HEK293 (cell line): Measurements from ENCODE around the gene ZNF593.

ENCODE experiments used
- CTCF ChIA-PET: fragments of 350-600 bp; formaldehyde crosslinking; extraction: SDS; loops from one replicate; lab custom pipeline; 2021; ENCODE audit warnings: antibody characterized with exemption; lab: Yijun Ruan, JAX
- POLR2A ChIA-PET: fragments of 300-600 bp; formaldehyde crosslinking; extraction: SDS; loops from one replicate; lab custom pipeline; 2020; ENCODE audit warnings: antibody characterized with exemption, inconsistent platforms; lab: Yijun Ruan, JAX
- H3K27ac ChIP-seq: fragments of 200-500 bp; sonication (Bioruptor generic); 2 replicates; pipeline ENCODE4 v1.5.1; 2014; ENCODE audit warnings: low read depth, low read length, control low read depth, inconsistent platforms; ENCODE audit errors: extremely low read depth
- H3K36me3 ChIP-seq, 2 experiments: fragments of 200-500 bp in 1 of 2; sonication (Bioruptor generic) in 1 of 2; 1 replicate in 1 of 2; 2 replicates in 1 of 2; pipeline ENCODE4 v1.5.1; 2014 to 2017; ENCODE audit warnings: inconsistent platforms in 2 of 2, low read length in 2 of 2; ENCODE audit not compliant: control insufficient read depth in 2 of 2, insufficient read depth in 1 of 2
- H3K4me1 ChIP-seq: fragments of 200-500 bp; sonication (Bioruptor generic); 2 replicates; pipeline ENCODE4 v1.5.1; 2014; ENCODE audit warnings: mild to moderate bottlenecking, low read length, inconsistent platforms; ENCODE audit not compliant: control insufficient read depth, insufficient read depth
- H3K4me3 ChIP-seq: 2 replicates; pipeline ENCODE4 v1.5.1; 2011; ENCODE audit warnings: low read depth, mild to moderate bottlenecking, control low read depth, low read length, moderate library complexity
- H3K9me3 ChIP-seq: fragments of 200-500 bp; sonication (Bioruptor generic); 2 replicates; pipeline ENCODE4 v1.5.1; 2014; ENCODE audit warnings: low read depth, low read length, inconsistent platforms; ENCODE audit not compliant: control insufficient read depth, insufficient read depth
- INSM2 ChIP-seq: fragments of 450-650 bp; formaldehyde crosslinking; IDR thresholded peaks from 2 replicates; pipeline ENCODE4 v1.5.1; 2016; ENCODE audit warnings: missing biosample characterization, missing genetic modification characterization
- SP7 ChIP-seq: fragments of 450-650 bp; formaldehyde crosslinking; IDR thresholded peaks from 2 replicates; pipeline ENCODE4 v1.5.1; 2016; ENCODE audit warnings: missing biosample characterization, missing genetic modification characterization
- YY2 ChIP-seq: fragments of 450-650 bp; formaldehyde crosslinking; IDR thresholded peaks from 2 replicates; pipeline ENCODE4 v1.5.1; 2016; ENCODE audit warnings: missing biosample characterization, missing genetic modification characterization
- ZBTB44 ChIP-seq: fragments of 450-650 bp; IDR thresholded peaks from 2 replicates; pipeline ENCODE4 v1.5.1; 2018; ENCODE audit warnings: missing biosample characterization, mild to moderate bottlenecking, missing genetic modification characterization
- ZNF248 ChIP-seq: fragments of 450-650 bp; formaldehyde crosslinking; IDR thresholded peaks from 2 replicates; pipeline ENCODE4 v1.5.1; 2017; ENCODE audit warnings: missing biosample characterization, missing genetic modification characterization
- ZNF335 ChIP-seq: fragments of 450-650 bp; formaldehyde crosslinking; conservative IDR thresholded peaks from 2 replicates; pipeline ENCODE4 v1.5.1; 2016; ENCODE audit warnings: missing biosample characterization, missing genetic modification characterization
- ZNF521 ChIP-seq: fragments of 450-650 bp; formaldehyde crosslinking; IDR thresholded peaks from 2 replicates; pipeline ENCODE4 v1.5.1; 2017; ENCODE audit warnings: missing biosample characterization, mild to moderate bottlenecking, missing genetic modification characterization
- ZNF549 ChIP-seq: fragments of 450-650 bp; IDR thresholded peaks from 2 replicates; pipeline ENCODE4 v1.5.1; 2018; ENCODE audit warnings: missing biosample characterization, missing genetic modification characterization, mild to moderate bottlenecking, inconsistent platforms, moderate library complexity
- ZNF600 ChIP-seq: fragments of 450-650 bp; formaldehyde crosslinking; IDR thresholded peaks from 2 replicates; pipeline ENCODE4 v1.5.1; 2016; ENCODE audit warnings: missing biosample characterization, missing genetic modification characterization
- ZNF664 ChIP-seq: fragments of 450-650 bp; formaldehyde crosslinking; IDR thresholded peaks from 2 replicates; pipeline ENCODE4 v1.5.1; 2016; ENCODE audit warnings: missing biosample characterization, missing genetic modification characterization
- ZNF76 ChIP-seq: fragments of 450-650 bp; formaldehyde crosslinking; IDR thresholded peaks from 2 replicates; pipeline ENCODE4; 2016; ENCODE audit warnings: low read depth, missing biosample characterization, missing genetic modification characterization, borderline replicate concordance
- TF ChIP-seq, protein P1 (sequence below): fragments of 450-650 bp; formaldehyde crosslinking; IDR thresholded peaks from 2 replicates; pipeline ENCODE4 v1.5.1; 2016; ENCODE audit warnings: missing biosample characterization, missing genetic modification characterization
- TF ChIP-seq, protein P2 (sequence below): fragments of 450-650 bp; formaldehyde crosslinking; IDR thresholded peaks from 2 replicates; pipeline ENCODE4 v1.5.1; 2016; ENCODE audit warnings: missing biosample characterization, missing genetic modification characterization
- TF ChIP-seq, protein P3 (sequence below): fragments of 450-650 bp; formaldehyde crosslinking; IDR thresholded peaks from 2 replicates; pipeline ENCODE4 v1.5.1; 2017; ENCODE audit warnings: missing biosample characterization, missing genetic modification characterization
- TF ChIP-seq, protein P4 (sequence below): fragments of 450-650 bp; formaldehyde crosslinking; IDR thresholded peaks from 2 replicates; pipeline ENCODE4 v1.5.1; 2016; ENCODE audit warnings: missing biosample characterization, missing genetic modification characterization

Gene ZNF593

DNA sequence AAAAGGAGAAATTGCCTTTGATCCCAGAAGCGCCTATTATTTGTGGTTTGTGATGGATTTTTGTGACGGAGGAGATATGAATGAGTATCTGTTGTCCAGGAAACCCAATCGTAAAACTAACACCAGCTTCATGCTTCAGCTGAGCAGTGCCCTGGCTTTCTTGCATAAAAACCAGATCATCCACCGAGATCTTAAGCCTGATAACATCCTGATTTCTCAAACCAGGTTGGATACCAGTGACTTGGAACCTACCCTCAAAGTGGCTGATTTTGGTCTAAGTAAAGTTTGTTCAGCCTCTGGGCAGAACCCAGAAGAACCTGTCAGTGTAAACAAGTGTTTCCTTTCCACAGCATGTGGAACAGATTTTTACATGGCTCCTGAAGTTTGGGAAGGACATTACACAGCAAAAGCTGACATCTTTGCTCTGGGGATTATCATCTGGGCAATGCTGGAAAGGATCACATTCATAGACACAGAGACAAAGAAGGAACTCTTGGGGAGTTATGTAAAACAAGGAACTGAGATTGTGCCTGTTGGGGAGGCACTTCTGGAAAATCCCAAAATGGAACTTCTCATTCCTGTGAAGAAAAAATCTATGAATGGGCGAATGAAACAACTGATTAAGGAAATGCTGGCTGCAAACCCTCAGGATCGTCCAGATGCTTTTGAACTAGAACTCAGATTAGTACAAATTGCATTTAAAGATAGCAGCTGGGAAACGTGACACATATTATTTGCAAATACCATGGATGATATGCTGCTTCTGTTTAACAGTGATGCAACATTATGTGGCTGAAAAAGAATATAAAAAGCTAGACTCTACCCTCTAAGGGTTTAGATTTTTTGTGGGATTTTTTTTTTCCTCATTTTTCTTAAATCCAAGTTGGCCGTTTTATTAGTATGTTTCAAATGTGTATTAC lies 47.6 kb upstream of the ZNF593 start:
- H3K9me3 ChIP-seq = no peaks in the 10 kb centered on the region
- POLR2A ChIA-PET = interaction anchor here (1.1 kb wide), 1 partner anchor 8 kb away, joined by 3 read pairs; no protein-coding TSS in a partner anchor
- H3K36me3 ChIP-seq = peaks cover 9 to 32% of the 10 kb centered on the region in 2 experiments; a peak in 2 of 3 replicates
- TF ChIP-seq, protein P1, sequence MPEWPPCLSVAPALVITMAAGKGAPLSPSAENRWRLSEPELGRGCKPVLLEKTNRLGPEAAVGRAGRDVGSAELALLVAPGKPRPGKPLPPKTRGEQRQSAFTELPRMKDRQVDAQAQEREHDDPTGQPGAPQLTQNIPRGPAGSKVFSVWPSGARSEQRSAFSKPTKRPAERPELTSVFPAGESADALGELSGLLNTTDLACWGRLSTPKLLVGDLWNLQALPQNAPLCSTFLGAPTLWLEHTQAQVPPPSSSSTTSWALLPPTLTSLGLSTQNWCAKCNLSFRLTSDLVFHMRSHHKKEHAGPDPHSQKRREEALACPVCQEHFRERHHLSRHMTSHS (tag by site-specific recombination) = no peak
- TF ChIP-seq ZBTB44 (0 out of 2 replicates have a peak, but pooled peaks have one; percentile 4), ZNF664 (tag by site-specific recombination) (no peak), ZNF600 (peak; percentile 46; the same call in 1 of the 2 replicates), SP7 (tag by site-specific recombination) (peak; percentile 22; the same call in 1 of the 2 replicates)
- TF ChIP-seq, protein P2, sequence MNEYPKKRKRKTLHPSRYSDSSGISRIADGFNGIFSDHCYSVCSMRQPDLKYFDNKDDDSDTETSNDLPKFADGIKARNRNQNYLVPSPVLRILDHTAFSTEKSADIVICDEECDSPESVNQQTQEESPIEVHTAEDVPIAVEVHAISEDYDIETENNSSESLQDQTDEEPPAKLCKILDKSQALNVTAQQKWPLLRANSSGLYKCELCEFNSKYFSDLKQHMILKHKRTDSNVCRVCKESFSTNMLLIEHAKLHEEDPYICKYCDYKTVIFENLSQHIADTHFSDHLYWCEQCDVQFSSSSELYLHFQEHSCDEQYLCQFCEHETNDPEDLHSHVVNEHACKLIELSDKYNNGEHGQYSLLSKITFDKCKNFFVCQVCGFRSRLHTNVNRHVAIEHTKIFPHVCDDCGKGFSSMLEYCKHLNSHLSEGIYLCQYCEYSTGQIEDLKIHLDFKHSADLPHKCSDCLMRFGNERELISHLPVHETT (tag by site-specific recombination) = 0 out of 2 replicates have a peak, but pooled peaks have one; percentile 2
- TF ChIP-seq, protein P3, sequence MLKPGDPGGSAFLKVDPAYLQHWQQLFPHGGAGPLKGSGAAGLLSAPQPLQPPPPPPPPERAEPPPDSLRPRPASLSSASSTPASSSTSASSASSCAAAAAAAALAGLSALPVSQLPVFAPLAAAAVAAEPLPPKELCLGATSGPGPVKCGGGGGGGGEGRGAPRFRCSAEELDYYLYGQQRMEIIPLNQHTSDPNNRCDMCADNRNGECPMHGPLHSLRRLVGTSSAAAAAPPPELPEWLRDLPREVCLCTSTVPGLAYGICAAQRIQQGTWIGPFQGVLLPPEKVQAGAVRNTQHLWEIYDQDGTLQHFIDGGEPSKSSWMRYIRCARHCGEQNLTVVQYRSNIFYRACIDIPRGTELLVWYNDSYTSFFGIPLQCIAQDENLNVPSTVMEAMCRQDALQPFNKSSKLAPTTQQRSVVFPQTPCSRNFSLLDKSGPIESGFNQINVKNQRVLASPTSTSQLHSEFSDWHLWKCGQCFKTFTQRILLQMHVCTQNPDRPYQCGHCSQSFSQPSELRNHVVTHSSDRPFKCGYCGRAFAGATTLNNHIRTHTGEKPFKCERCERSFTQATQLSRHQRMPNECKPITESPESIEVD (tag by site-specific recombination) = peak; percentile 42; the same call in 1 of the 2 replicates
- TF ChIP-seq, all 188 proteins: peak for 5
- CTCF ChIA-PET = interaction anchor here (0.9 to 2.9 kb wide), 9 partner anchors 9 to 226 kb away, joined by 3 to 16 read pairs (median 4); partner anchors contain the start of genes CATSPER4 and SH3BGRL3
- Histone ChIP-seq H3K4me3 (no peak overlapping the region), H3K4me1 (peaks cover 11% of the 10 kb centered on the region; the same call in 1 of the 2 replicates), H3K27ac (no peak overlapping the region)

DNA sequence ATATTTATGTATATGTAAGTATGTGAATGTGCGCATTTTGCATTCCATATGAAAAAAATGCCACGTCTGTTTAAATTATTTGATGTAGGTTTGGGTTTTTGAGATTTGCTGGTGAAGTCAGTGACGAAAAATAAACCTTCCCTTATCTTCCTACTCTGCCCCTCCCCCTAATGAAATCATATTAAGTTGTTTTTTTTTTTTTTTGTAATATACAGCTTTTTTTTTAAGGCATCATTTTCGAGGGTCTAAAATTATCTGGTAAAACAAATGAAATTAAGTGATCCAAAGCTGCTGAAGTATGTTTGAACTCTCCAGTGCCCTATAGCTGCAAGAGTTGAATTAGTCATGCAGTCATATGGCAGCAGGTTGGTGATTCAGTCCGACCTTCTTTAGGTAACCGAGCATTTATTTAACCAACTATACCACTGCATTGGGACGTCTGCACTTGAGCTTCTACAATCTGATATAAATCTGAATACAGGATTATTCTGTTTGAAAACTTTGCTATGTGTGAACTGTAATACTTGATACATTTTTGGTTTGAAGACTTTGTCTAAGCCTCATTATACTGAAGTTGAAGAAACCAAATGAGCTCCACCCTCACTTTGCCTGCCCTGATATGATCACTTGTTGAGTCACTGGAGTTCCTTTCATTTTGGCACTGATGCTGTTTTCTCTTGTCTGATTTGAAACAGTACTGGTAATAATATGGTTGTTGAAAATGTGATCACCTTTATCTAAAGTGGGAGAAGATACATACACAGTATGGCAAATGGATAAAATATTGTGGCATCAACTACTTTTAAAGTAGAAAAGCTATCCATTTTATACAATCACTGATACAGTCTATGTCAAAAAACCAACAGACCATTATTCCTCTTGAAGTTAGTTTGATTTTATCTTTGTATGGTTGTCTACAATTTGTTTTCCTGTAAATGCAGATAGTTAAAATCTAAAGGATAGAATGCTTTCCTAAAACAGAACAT lies 46.4 kb upstream of the ZNF593 start:
- Histone ChIP-seq H3K36me3 (peaks cover 5 to 20% of the 10 kb centered on the region in 2 experiments; a peak in 2 of 3 replicates), H3K4me1 (peaks cover 11% of the 10 kb centered on the region; the same call in 1 of the 2 replicates), H3K27ac (no peak overlapping the region), H3K9me3 (no peaks in the 10 kb centered on the region), H3K4me3 (no peak overlapping the region)
- ChIA-PET CTCF (interaction anchor here (0.7 to 2.9 kb wide), 11 partner anchors 10 to 233 kb away, joined by 3 to 16 read pairs (median 4); partner anchors contain the start of gene CEP85), POLR2A (interaction anchor here (0.7 to 1.2 kb wide), 6 partner anchors 8 to 224 kb away, joined by 3 to 4 read pairs (median 3); partner anchors contain the start of gene PDIK1L)
- TF ChIP-seq, protein P4, sequence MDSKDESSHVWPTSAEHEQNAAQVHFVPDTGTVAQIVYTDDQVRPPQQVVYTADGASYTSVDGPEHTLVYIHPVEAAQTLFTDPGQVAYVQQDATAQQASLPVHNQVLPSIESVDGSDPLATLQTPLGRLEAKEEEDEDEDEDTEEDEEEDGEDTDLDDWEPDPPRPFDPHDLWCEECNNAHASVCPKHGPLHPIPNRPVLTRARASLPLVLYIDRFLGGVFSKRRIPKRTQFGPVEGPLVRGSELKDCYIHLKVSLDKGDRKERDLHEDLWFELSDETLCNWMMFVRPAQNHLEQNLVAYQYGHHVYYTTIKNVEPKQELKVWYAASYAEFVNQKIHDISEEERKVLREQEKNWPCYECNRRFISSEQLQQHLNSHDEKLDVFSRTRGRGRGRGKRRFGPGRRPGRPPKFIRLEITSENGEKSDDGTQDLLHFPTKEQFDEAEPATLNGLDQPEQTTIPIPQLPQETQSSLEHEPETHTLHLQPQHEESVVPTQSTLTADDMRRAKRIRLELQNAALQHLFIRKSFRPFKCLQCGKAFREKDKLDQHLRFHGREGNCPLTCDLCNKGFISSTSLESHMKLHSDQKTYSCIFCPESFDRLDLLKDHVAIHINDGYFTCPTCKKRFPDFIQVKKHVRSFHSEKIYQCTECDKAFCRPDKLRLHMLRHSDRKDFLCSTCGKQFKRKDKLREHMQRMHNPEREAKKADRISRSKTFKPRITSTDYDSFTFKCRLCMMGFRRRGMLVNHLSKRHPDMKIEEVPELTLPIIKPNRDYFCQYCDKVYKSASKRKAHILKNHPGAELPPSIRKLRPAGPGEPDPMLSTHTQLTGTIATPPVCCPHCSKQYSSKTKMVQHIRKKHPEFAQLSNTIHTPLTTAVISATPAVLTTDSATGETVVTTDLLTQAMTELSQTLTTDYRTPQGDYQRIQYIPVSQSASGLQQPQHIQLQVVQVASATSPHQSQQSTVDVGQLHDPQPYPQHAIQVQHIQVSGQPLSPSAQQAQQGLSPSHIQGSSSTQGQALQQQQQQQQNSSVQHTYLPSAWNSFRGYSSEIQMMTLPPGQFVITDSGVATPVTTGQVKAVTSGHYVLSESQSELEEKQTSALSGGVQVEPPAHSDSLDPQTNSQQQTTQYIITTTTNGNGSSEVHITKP (tag by site-specific recombination) = peak; percentile 63
- TF ChIP-seq, protein P3 (tag by site-specific recombination) = peak; percentile 53; the same call in 1 of the 2 replicates
- TF ChIP-seq ZNF76 (tag by site-specific recombination) = no peak
- TF ChIP-seq ZNF521 = no peak
- TF ChIP-seq ZNF549 (tag by site-specific recombination) = no peak
- 0 out of 2 replicates have a peak, but pooled peaks have one; percentile 20 for TF ChIP-seq ZNF335 (tag by site-specific recombination)
- TF ChIP-seq INSM2 = no peak
- no peak for TF ChIP-seq YY2 (tag by site-specific recombination)
- no peak for TF ChIP-seq ZNF248
